Measurements from ENCODE around the gene TEAD1. TPM values are rescaled to one million over a fixed set of nuclear protein-coding genes. Genes with fewer than 3 reads are reported as not detected.

Gene TEAD1
- total and polyA plus RNA-seq, 4 donors: 9.1 to 38.4 (median 10.7) TPM

- H3K4me1 ChIP-seq (ENCODE audit: control insufficient read depth in 4 of 4, insufficient read depth in 4 of 4, low read length in 3 of 4): peaks cover 0 to 11% (median 3%) of the 10 kb centered on the region in 4 donors
- DNase-seq (ENCODE audit: low spot score): no peak
- TF ChIP-seq GABPA (IDR thresholded peaks at IDR 0.05 in 1 of 2, conservative IDR thresholded peaks at IDR 0.05 in 1 of 2) (no peak), FOXA2 (IDR thresholded peaks at IDR 0.05) (no peak), JUND (IDR thresholded peaks at IDR 0.05) (no peak), HNF4A (conservative IDR thresholded peaks at IDR 0.05) (no peak), HNF4G (IDR thresholded peaks at IDR 0.05) (no peak)
- TF ChIP-seq, protein P1, sequence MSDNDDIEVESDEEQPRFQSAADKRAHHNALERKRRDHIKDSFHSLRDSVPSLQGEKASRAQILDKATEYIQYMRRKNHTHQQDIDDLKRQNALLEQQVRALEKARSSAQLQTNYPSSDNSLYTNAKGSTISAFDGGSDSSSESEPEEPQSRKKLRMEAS (IDR thresholded peaks at IDR 0.05): no peak
- TF ChIP-seq, protein P2, sequence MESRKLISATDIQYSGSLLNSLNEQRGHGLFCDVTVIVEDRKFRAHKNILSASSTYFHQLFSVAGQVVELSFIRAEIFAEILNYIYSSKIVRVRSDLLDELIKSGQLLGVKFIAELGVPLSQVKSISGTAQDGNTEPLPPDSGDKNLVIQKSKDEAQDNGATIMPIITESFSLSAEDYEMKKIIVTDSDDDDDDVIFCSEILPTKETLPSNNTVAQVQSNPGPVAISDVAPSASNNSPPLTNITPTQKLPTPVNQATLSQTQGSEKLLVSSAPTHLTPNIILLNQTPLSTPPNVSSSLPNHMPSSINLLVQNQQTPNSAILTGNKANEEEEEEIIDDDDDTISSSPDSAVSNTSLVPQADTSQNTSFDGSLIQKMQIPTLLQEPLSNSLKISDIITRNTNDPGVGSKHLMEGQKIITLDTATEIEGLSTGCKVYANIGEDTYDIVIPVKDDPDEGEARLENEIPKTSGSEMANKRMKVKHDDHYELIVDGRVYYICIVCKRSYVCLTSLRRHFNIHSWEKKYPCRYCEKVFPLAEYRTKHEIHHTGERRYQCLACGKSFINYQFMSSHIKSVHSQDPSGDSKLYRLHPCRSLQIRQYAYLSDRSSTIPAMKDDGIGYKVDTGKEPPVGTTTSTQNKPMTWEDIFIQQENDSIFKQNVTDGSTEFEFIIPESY (IDR thresholded peaks at IDR 0.05): no peak
- no peak overlapping the region for H3K9ac ChIP-seq (ENCODE audit: low read depth in 1 of 2, low read length in 2 of 2)
- H3K36me3 ChIP-seq (ENCODE audit: control insufficient read depth in 4 of 4, insufficient read depth in 3 of 4, low read depth in 1 of 4, low read length in 3 of 4): no peaks in the 10 kb centered on the region
- 78% methylated on average over 13 of the region's 13 CpGs for WGBS
- H3K27me3 ChIP-seq (ENCODE audit: control insufficient read depth in 4 of 4, insufficient read depth in 4 of 4, low read length in 3 of 4): no peaks in the 10 kb centered on the region
- no peak overlapping the region for H3K4me3 ChIP-seq (ENCODE audit: low read depth in 1 of 3, low read length in 3 of 3)
- no peaks in the 10 kb centered on the region for H3K9me3 ChIP-seq (ENCODE audit: control insufficient read depth in 4 of 4, low read length in 3 of 4)
- H3K27ac ChIP-seq (ENCODE audit: low read depth in 1 of 2, low read length in 2 of 2): no peak overlapping the region
These were observed 49.4 kb downstream of the TEAD1 start for GRCh38 chr11:12723421-12724300.

DNA sequence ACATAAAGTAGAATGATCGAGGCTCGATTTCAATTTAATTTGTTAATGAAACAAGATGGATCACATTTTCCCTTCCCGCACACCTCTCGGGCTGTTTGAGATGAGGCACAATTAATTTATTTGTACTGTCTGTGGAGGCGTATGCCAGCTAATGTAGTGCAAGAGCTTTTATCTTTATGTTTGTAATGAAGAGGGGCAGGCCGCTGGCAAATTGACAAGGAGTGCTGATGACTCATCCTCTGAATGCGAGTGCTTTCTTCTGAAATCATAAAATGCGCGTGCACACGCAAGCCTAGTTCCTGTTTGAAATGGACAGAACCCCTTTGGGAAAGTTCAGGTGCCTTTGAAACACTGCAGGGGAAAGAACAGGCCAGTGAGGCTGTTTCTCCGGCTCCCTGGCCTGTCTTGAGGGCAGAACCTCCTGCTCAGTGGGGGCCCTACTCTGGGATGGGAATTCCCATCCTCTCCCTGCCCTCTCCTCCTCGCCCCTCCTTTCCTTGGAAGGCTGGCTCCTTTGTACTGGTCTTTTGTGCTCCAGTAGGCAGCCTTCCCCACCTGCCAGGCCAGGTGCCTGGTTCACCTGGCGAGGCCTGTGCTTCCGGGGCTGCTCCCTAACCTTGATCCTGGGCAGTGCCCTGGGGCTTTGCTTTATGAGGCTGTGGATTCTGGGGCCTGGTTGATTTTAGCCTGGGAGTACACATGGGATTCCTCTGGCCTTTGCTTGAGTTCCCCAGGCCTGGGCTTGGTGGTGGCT is 50.3 kb downstream of the TEAD1 start:
- no peak overlapping the region for H3K4me3 ChIP-seq (ENCODE audit: low read depth in 1 of 3, low read length in 3 of 3)
- peaks cover 0 to 11% (median 3%) of the 10 kb centered on the region in 4 donors for H3K4me1 ChIP-seq (ENCODE audit: control insufficient read depth in 4 of 4, insufficient read depth in 4 of 4, low read length in 3 of 4)
- DNase-seq (ENCODE audit: low spot score): no peak
- H3K9ac ChIP-seq (ENCODE audit: low read depth in 1 of 2, low read length in 2 of 2): no peak overlapping the region
- no peaks in the 10 kb centered on the region for H3K36me3 ChIP-seq (ENCODE audit: control insufficient read depth in 4 of 4, insufficient read depth in 3 of 4, low read depth in 1 of 4, low read length in 3 of 4)
- no peaks in the 10 kb centered on the region for H3K27me3 ChIP-seq (ENCODE audit: control insufficient read depth in 4 of 4, insufficient read depth in 4 of 4, low read length in 3 of 4)
- H3K9me3 ChIP-seq (ENCODE audit: control insufficient read depth in 4 of 4, low read length in 3 of 4): no peaks in the 10 kb centered on the region
- peak; percentile 75 to 94 for TF ChIP-seq JUND (IDR thresholded peaks at IDR 0.05)
- TF ChIP-seq, protein P1 (IDR thresholded peaks at IDR 0.05): no peak
- peak overlapping the region; percentile 22 to 29 for H3K27ac ChIP-seq (ENCODE audit: low read depth in 1 of 2, low read length in 2 of 2)
- 73% methylated on average over 14 of the region's 14 CpGs for WGBS

DNA sequence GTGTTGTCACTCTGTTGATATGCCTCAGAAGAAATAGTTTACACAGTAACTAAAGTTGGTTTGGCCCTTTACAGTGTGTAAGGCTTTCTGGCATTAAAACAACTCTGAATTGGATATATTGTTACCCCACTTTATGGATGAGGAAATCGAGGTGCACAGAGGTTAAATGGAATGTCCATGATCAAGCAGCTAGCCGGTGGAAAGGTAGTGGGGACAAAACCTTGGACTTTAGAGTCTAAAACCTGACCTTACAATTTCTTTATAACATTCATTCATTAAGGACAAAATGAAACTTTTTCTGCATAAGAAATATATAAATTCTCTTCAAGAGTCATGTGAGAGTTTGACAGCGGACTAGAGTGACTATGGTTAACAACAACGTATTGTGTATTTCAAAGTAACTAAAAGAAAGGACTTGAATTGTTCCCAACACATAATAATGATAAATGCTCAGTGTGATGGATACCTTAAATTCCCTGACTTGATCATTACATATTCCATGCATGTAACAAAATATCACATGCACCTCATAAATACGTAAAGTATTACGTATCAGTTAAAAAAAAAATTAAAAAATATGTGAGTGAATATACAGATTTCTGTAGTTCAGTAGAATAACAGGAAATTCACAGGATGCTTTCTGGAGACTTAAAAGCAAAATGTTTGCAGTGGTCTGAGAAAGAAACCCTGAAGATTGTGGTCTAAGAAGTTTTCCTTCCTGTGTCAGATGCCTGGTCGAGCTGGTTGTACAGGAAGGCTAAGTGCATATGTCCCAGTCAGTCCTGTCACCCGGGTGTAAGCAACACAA is 51.0 kb downstream of the TEAD1 start:
- Histone ChIP-seq H3K27ac (ENCODE audit: low read depth in 1 of 2, low read length in 2 of 2) (peak overlapping the region in 1 of 2 donors; percentile 29), H3K9me3 (ENCODE audit: control insufficient read depth in 4 of 4, low read length in 3 of 4) (no peaks in the 10 kb centered on the region), H3K9ac (ENCODE audit: low read depth in 1 of 2, low read length in 2 of 2) (no peak overlapping the region), H3K36me3 (ENCODE audit: control insufficient read depth in 4 of 4, insufficient read depth in 3 of 4, low read depth in 1 of 4, low read length in 3 of 4) (no peaks in the 10 kb centered on the region), H3K4me1 (ENCODE audit: control insufficient read depth in 4 of 4, insufficient read depth in 4 of 4, low read length in 3 of 4) (peaks cover 0 to 11% (median 3%) of the 10 kb centered on the region in 4 donors), H3K27me3 (ENCODE audit: control insufficient read depth in 4 of 4, insufficient read depth in 4 of 4, low read length in 3 of 4) (no peaks in the 10 kb centered on the region), H3K4me3 (ENCODE audit: low read depth in 1 of 3, low read length in 3 of 3) (no peak overlapping the region)
- TF ChIP-seq, protein P1 (IDR thresholded peaks at IDR 0.05): no peak
- TF ChIP-seq RXRA (IDR thresholded peaks at IDR 0.05) (no peak), FOXA1 (IDR thresholded peaks at IDR 0.05) (no peak), EGR1 (IDR thresholded peaks at IDR 0.05; ENCODE audit: low read depth in 2 of 2) (no peak), RAD21 (IDR thresholded peaks at IDR 0.05) (no peak), JUND (IDR thresholded peaks at IDR 0.05) (no peak), CTCF (IDR thresholded peaks at IDR 0.05; ENCODE audit: low read depth, low read length, missing input control) (no peak)
- no peak for DNase-seq (ENCODE audit: low spot score)
- WGBS: 75% methylated on average over 8 of the region's 8 CpGs

Measured in liver (tissue), 9 donors.